ENCODE results near the gene NAB2.

DNA sequence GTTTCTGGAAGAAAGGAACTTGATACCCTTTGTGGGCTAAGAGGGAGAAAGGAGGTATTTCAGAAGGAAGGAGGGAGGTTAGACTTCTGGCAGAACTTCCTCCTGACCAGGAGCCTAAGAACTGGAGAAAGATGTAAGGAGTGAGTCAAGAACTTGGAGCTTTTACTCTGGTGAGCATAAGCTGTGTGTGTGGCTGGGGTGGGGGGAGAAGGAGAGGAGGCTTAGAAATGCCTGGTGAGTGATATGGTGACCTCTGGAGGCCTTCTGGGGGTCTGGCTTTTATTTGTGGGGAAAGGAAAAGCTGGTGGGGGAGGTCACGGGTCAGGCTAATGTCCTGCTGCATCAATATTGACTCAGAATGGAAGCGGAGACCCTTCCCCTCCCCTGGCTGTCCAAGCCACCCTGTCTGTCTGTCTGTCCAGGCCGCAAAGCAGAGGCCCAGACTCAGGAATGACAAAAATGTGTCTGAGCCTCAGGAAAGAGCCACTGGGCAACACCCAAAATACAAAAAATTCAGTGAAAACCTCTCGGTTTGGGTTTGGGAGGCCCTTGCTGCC, 44.2 kb downstream of the NAB2 start:
- TF ChIP-seq EP300 (IDR thresholded peaks at IDR 0.05) (no peak), POLR2A (IDR thresholded peaks at IDR 0.05; ENCODE audit: low read depth) (no peak)
